Transverse colon (tissue), 4 donors: ENCODE results near the gene GAS5. TPM values are rescaled to one million over a fixed set of nuclear protein-coding genes. Genes with fewer than 3 reads are reported as not detected.

Experiments used
- DNase-seq: peaks from one replicate; pipeline ENCODE4 v3.0.0-alpha.2; 2019
- H3K27ac ChIP-seq, 4 donors: fragments of 200-600 bp; sonication (generic); 2 replicates each; pipeline ENCODE4 v1.5.1; 2016 to 2018; ENCODE audit warnings: inconsistent platforms in 4 of 4
- H3K27me3 ChIP-seq: fragments of 200-600 bp; sonication (generic); 2 replicates; pipeline ENCODE4 v1.5.1; 2017; ENCODE audit warnings: inconsistent platforms
- H3K36me3 ChIP-seq, 4 donors: fragments of 200-600 bp; sonication (generic); 2 replicates each; pipeline ENCODE4 v1.5.1; 2017 to 2019; ENCODE audit warnings: inconsistent platforms in 4 of 4
- H3K4me1 ChIP-seq, 4 donors: fragments of 200-600 bp; sonication (generic); 2 replicates each; pipeline ENCODE4 v1.5.1; 2017 to 2020; ENCODE audit warnings: inconsistent platforms in 4 of 4
- H3K4me3 ChIP-seq, 4 donors: fragments of 200-600 bp; sonication (generic); 1 replicate in 1 of 4; 2 replicates in 3 of 4; pipeline versions ENCODE4 v1.5.1 to v1.6.1; 2017 to 2019; ENCODE audit warnings: inconsistent platforms in 4 of 4
- H3K9me3 ChIP-seq, 2 donors: fragments of 200-600 bp; sonication (generic); 2 replicates each; pipeline ENCODE4 v1.5.1; 2017 to 2019; ENCODE audit warnings: inconsistent platforms in 2 of 2
- EP300 ChIP-seq: sonication (generic); formaldehyde crosslinking; IDR thresholded peaks from one replicate; pipeline ENCODE4 v1.6.1; 2017; ENCODE audit warnings: antibody characterized with exemption, low read depth
- POLR2A ChIP-seq: fragments of 450-650 bp; IDR thresholded peaks from one replicate; pipeline ENCODE4 v1.6.1; 2016; ENCODE audit warnings: antibody characterized with exemption, mild to moderate bottlenecking, moderate library complexity
- POLR2AphosphoS5 ChIP-seq, 3 donors: sonication (generic); formaldehyde crosslinking; IDR thresholded peaks; one replicate each; pipeline ENCODE4 v1.6.1; 2016; ENCODE audit warnings: antibody characterized with exemption in 3 of 3
- WGBS, 2 donors: methylation state at CpG; one replicate each; pipeline ENCODE4 v1.1.5; 2018; ENCODE audit warnings: low coverage in 1 of 2; 5-methylcytosine and 5-hydroxymethylcytosine counted together
- in situ Hi-C, 4 donors: fragments of 200-750 bp; cut with MboI; loops; one replicate each; pipeline versions ENCODE4 v1.15.0 to v1.15.1; 2017; ENCODE audit warnings: low sequenced_read_pairs in 3 of 4, low pct_ligation_motif_present in 1 of 4, low pct_unique_long_range_greater_than_20kb in 1 of 4
- intact Hi-C: fragments of 100-400 bp; cut with DNase I; formaldehyde crosslinking; loops from one replicate; pipeline ENCODE4 v1.15.1; 2023; ENCODE audit warnings: low total_unique reads
- total RNA-seq, 4 donors: library from RNA; depleted of rRNA; stranded (reverse); fragments of >200 nt; gene quantifications; one replicate each; pipeline ENCODE4 v1.1.0, GENCODE V29; 2016
- TF ChIP-seq, protein P1 (sequence below), 5 experiments: fragments of 200-600 bp in 3 of 5; fragments of 450-650 bp in 2 of 5; sonication (generic) in 3 of 5; IDR thresholded peaks; 1 replicate in 2 of 5; 2 replicates in 3 of 5; pipeline ENCODE4 v1.5.1; 2016 to 2017; ENCODE audit warnings: antibody characterized with exemption in 5 of 5, inconsistent platforms in 3 of 5, mild to moderate bottlenecking in 2 of 5, moderate library complexity in 1 of 5

The GAS5 gene
- total RNA-seq, 4 donors from 2014 or later = 82.7 to 435 (median 193) TPM

DNA sequence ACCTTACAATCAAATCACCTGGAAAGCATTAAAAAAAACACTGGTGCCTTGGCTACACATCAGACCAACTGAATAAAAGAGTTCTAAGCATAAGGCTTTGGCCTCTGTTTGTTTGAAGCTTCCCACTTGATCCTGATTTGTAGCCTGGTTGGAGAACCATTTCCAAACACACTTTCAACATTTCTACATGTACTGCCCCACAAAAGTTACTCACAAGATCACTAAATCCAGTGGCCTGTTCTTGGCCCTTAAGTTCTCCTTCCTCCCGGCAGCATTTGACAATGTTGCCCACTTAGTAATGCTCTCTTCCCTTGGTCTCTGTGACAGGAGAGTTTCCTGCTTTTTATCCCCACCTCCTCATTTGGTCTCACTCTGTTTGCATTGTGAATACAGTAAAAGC is 11.8 kb downstream of the GAS5 start:
- no peak for TF ChIP-seq POLR2A
- TF ChIP-seq EP300 = no peak
- no peak for TF ChIP-seq POLR2AphosphoS5 (IDR thresholded peaks at IDR 0.05)
- TF ChIP-seq, protein P1, sequence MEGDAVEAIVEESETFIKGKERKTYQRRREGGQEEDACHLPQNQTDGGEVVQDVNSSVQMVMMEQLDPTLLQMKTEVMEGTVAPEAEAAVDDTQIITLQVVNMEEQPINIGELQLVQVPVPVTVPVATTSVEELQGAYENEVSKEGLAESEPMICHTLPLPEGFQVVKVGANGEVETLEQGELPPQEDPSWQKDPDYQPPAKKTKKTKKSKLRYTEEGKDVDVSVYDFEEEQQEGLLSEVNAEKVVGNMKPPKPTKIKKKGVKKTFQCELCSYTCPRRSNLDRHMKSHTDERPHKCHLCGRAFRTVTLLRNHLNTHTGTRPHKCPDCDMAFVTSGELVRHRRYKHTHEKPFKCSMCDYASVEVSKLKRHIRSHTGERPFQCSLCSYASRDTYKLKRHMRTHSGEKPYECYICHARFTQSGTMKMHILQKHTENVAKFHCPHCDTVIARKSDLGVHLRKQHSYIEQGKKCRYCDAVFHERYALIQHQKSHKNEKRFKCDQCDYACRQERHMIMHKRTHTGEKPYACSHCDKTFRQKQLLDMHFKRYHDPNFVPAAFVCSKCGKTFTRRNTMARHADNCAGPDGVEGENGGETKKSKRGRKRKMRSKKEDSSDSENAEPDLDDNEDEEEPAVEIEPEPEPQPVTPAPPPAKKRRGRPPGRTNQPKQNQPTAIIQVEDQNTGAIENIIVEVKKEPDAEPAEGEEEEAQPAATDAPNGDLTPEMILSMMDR (IDR thresholded peaks at IDR 0.05) = no peak
- H3K4me1 ChIP-seq = no peaks in the 10 kb centered on the region
- H3K9me3 ChIP-seq = no peaks in the 10 kb centered on the region
- no peak overlapping the region for H3K4me3 ChIP-seq
- H3K36me3 ChIP-seq = peaks cover 0 to 62% (median 17%) of the 10 kb centered on the region in 4 donors
- intact Hi-C loops = no loop called here
- in situ Hi-C loops = no loop called here
- WGBS, 2 donors = 60 to 90% methylated on average over 1 of the region's 1 CpG
- no peak for DNase-seq
- H3K27ac ChIP-seq = no peak overlapping the region
- H3K27me3 ChIP-seq = no peaks in the 10 kb centered on the region

DNA sequence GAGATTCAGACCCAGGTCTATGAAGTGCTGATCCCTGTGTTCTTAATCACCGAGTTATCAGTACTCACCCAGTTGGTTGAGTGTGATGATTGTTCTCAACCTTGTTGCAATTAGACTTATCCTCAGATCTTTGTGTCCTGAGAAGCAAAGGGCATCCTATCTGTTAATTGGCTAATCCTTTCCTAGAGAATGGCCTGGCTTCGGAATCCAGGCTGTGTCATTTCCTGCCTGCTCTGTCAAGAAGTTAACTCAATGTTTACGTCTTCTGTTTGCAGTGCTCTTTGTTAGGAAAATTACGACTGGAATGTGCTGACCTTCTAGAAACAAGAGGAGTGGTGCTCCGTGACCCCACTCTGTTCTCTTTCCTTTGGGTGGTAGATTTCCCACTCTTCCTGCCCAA is 14.7 kb downstream of the GAS5 start:
- Histone ChIP-seq H3K36me3 (peaks cover 0 to 57% (median 14%) of the 10 kb centered on the region in 4 donors), H3K4me3 (no peak overlapping the region), H3K27ac (no peak overlapping the region), H3K27me3 (no peaks in the 10 kb centered on the region), H3K9me3 (no peaks in the 10 kb centered on the region), H3K4me1 (no peaks in the 10 kb centered on the region)
- DNase-seq = no peak
- in situ Hi-C loops (no loop called here), intact Hi-C loops (no loop called here)
- TF ChIP-seq POLR2AphosphoS5 (IDR thresholded peaks at IDR 0.05) (no peak), EP300 (no peak), POLR2A (no peak)
- TF ChIP-seq, protein P1 (IDR thresholded peaks at IDR 0.05) = no peak
- WGBS, 2 donors = 58 to 70% methylated on average over 4 to 5 of the region's 5 CpGs

DNA sequence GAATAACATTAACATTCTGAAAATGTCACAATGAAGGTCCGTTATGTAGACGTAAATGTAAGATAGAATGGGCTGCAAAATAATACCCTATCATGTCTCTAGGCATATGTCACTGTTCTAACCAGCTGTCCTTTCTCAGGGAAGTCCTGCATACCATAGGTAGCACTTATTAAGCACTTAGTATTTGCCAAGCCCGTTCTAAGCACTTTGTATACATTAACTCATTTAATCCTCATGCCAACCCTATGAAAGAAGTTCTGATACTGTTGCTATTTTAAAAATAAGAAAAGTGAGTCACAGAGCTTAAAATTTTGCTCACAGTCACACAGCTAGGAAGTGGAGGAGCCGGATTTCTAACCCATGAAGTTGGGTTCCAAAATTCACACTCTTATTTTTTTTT is 15.7 kb downstream of the GAS5 start:
- WGBS, 2 donors = 83 to 85% methylated on average over 4 of the region's 4 CpGs
- TF ChIP-seq EP300 = no peak
- DNase-seq = no peak
- no peak overlapping the region for H3K27ac ChIP-seq
- intact Hi-C loops (no loop called here), in situ Hi-C loops (no loop called here)
- no peaks in the 10 kb centered on the region for H3K4me1 ChIP-seq
- H3K9me3 ChIP-seq = no peaks in the 10 kb centered on the region
- peaks cover 0 to 49% (median 11%) of the 10 kb centered on the region in 4 donors for H3K36me3 ChIP-seq
- H3K4me3 ChIP-seq = no peak overlapping the region
- no peaks in the 10 kb centered on the region for H3K27me3 ChIP-seq

DNA sequence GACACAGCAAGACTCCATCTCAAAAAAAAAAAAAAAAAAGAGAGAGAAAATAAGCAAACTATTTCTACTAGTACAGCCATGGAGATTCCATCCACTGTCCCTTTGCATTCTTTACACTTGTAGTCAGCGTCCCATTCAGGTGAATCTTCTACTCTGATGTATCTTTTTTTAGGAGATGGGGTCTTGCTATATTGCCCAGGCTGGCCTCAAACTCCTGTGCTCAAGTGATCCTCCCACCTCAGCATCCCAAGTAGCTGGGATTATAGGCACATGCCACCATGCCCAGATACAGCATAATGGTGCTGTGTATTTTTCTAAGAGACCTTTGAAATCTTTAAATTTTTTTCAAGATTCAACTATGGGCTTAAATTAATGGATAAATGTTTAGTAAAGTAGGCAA is 35.0 kb downstream of the GAS5 start:
- intact Hi-C loops (no loop called here), in situ Hi-C loops (no loop called here)
- Histone ChIP-seq H3K9me3 (no peaks in the 10 kb centered on the region), H3K27ac (no peak overlapping the region), H3K4me3 (no peak overlapping the region), H3K4me1 (no peaks in the 10 kb centered on the region), H3K27me3 (no peaks in the 10 kb centered on the region), H3K36me3 (peaks cover 0 to 64% (median 15%) of the 10 kb centered on the region in 4 donors)
- DNase-seq = no peak
- TF ChIP-seq POLR2A (no peak), POLR2AphosphoS5 (IDR thresholded peaks at IDR 0.05) (no peak), EP300 (no peak)
- TF ChIP-seq, protein P1 (IDR thresholded peaks at IDR 0.05) = no peak
- 95% methylated on average over 1 of the region's 1 CpG; no CpG with 5 or more reads in 1 of the 2 donors for WGBS, 2 donors

DNA sequence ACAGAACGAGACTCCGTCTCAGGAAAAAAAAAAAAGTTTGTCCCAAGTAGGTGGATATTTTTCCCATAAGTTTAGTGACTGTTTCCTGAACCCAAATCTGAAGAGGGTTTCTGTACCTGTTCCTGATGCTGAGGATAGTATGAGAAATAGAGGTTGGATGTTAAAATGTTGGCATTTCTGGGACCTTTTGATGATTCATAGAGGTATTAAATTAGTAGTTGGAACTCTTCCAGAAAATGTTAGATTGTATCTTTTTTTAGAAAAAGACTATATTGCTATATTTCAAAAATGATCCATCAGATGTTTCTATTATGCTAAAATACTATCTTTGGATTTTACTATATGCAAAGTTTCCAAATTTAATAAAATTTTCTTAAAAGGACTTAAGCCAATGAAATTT is 40.2 kb downstream of the GAS5 start:
- peaks cover 0 to 20% (median 0%) of the 10 kb centered on the region in 4 donors for H3K36me3 ChIP-seq
- DNase-seq = no peak
- intact Hi-C loops (loop anchor here (10.0 kb wide), 1 partner anchor 403 kb away; no protein-coding TSS in a partner anchor), in situ Hi-C loops (loop anchor here in 1 of 4 donors (10.0 kb wide), 1 partner anchor 393 kb away; no protein-coding TSS in a partner anchor)
- no peak overlapping the region for H3K4me3 ChIP-seq
- peaks cover 8 to 27% (median 8%) of the 10 kb centered on the region in 4 donors for H3K4me1 ChIP-seq
- no peaks in the 10 kb centered on the region for H3K27me3 ChIP-seq
- WGBS, 2 donors = 84 to 88% methylated on average over 2 of the region's 2 CpGs
- TF ChIP-seq POLR2AphosphoS5 (IDR thresholded peaks at IDR 0.05) (no peak), POLR2A (no peak), EP300 (no peak)
- H3K9me3 ChIP-seq = no peaks in the 10 kb centered on the region
- H3K27ac ChIP-seq = no peak overlapping the region
